DMS 273 (cell line): ENCODE data around the gene AARS1.
"Not testable (repeated sequence)": the region's sequence is repeated elsewhere in the genome, so short reads cannot be mapped to it uniquely, and the experiment has no call there.

Experiments
- DNase-seq: peaks from one replicate; lab custom pipeline; 2025; ENCODE audit not compliant: unreplicated experiment; lab: John Stamatoyannopoulos, UW

AARS1 gene

DNA sequence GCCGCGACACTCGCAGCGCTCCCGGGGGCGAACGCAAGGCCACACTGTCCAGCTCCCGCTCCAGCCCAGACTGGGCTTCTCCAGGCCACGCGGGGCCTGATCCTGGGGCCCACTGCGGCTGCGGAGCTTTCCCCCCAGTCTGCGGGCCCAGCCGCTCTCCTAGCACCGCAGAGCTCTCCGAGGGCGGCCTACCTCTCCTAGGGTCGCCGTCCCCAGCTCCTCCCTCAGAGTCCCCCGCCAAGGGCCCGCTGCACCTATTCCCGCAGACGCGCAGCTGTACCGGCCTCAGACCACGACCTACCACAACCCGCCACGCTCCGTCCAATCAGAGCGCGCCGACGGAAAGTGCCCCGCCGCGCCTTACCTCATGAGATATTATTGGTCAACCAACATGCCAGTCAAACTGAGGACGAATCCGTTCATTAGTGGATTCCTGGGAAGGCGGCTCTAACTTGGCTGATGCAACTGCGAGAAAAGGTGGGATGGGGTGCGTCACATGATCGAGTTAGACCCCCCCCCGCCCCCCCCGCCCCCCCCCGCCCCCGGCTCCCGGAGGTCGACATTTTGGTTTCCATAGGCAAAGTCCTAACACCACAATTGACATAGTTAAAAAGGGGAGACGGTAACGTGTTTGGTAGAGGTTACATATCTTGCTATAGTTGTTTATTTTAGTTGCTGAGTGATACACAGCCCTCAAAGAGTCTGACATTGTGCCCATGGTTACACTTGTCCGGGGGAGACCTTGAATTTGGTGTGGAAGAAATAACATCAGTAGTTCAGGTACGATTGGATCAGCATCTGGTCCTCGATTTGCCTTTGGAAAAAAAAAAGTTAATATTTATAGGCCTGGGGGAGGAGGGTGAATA, at the start of gene AARS1:
Gene AARS1, minus strand, starts transcription at position 278 of the 866 bp plus-strand sequence. CDS start 6,743 bp downstream, outside the sequence.
- peak; percentile 100 for DNase-seq

DNA sequence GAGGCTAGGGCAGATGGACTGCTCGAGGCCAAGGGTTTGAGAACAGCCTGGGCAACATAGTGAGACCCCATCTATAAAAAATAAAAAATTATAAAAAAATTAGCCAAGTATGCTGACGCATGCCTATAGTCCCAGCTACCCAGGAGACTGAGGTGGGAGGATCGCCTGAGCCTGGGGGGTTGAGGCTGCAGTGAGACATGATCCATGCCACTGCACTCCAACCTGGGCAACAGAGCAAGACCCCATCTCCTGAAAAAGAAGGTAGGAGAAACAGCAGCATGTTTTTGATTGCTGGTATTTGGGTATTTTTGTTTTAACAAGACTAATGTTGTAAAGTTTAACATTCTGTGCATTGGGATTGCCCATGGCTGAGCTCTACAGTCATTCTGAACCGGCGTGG, 48.5 kb upstream of the AARS1 start:
- no peak for DNase-seq

DNA sequence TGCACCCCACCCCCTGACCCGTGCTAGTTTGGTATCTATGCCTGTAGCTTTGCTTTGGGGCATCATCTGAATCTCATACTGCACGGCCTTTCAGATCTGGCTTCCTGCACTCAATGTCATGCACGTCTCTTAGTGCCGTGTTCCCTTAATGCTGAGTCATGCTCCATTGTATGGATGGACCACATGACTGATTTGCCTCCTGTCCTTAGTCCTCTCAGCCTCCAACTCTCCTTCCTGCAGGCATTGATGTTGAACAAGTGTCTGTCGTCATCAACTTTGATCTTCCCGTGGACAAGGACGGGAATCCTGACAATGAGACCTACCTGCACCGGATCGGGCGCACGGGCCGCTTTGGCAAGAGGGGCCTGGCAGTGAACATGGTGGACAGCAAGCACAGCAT, 43.4 kb upstream of the AARS1 start:
- DNase-seq = not testable (repeated sequence)

DNA sequence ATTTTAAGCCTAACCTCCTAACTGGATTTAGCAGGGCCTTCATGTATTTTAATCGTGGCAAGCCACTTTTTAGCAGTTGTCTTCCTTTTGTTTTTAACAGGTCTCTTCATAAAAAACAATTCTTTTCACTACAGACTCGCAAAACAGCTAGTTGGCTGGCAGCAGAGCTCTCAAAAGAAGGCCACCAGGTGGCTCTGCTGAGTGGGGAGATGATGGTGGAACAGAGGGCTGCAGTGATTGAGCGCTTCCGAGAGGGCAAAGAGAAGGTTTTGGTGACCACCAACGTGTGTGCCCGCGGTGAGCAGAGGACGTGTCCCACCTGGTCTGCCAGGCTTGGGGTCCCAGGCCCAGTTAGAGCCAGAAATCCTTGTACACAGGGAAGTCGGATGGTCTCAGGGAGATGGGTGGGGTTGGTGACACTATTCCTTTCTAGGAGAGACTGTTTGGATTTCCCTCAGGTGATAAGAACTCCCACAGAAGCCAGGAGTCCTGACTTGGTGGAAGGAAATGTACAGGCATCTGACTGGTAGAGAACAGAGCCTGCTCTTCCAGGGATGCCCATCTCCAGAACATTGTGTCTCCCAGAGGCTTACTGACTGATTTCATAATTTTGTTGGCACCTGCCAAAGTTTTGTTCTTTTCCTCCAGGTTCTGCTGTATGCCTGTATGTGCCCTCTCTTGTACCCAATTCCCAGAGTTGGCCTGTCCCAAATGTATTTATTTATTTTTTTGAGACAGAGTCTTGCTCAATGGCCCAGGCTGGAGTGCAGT, 42.5 kb upstream of the AARS1 start:
- peak; percentile 53 for DNase-seq

DNA sequence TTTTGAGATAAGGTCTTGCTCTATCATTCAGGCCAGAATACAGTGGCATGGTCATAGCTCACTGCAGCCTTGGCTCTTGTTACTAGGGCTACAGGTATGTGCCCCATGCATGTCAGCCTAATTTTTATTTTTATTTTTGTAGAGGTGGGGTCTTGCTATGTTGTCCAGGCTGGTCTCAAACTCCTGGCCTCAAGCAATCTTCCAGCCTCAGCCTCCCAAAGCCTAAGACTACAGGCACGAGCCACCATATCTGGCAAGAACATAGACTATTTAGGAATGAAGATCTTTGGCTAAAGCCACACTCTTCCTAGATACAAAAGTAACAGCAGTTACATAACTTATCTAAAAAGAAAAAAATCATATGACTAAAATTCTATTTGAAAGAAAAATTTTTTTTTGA, 41.8 kb upstream of the AARS1 start:
- DNase-seq = no peak

DNA sequence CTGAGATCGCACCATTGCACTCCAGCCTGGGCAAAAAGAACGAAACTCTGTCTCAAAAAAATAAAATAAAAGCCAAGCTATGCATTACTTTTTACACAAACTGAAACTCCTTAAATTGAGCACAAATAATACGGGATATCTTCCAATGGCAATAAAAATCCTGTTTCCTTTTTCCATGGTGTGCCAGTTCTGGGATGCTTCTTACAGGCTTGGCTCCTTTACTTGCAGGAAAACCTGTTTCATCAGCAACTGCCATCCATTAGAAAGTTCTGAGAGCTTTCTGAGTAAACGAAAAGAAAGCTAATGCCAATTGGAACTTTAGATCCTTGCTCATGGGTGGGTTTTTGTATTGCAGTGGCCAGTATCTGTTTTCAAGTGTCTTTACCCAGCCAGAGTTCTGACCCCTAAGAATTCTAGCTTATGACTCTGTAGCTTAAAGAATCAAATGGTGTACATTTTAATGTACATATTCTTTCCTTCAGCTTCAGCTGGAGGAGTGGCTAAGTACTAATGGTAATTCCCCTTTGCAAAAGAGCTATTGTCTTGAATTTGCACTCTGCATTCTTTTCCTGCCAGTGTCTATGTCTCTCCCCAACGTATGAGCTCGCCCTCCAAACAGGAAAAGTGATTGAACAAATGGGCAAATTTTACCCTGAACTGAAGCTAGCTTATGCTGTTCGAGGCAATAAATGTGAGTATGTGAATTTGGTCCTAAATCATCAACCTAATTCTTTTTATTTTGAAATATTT, 35.9 kb upstream of the AARS1 start:
- no peak for DNase-seq

DNA sequence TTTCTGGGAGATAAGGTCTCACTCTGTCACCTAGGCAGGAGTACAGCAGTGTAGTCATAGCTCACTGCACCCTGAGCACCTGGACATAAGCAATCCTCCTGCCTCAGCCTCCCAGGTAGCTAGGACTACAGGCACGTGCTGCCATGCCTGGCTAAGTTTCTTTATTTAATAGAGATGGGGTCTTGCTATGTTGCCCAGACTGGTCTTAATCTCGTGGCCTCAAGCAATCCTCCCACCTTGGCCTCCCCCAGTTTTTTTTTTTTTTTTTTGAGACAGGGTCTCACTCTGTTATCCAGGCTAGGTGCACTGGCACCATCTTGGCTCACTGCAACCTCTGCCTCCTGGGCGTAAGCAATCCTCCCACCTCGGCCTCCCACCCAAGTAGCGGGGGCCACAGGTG, 30.8 kb upstream of the AARS1 start:
- DNase-seq = no peak

DNA sequence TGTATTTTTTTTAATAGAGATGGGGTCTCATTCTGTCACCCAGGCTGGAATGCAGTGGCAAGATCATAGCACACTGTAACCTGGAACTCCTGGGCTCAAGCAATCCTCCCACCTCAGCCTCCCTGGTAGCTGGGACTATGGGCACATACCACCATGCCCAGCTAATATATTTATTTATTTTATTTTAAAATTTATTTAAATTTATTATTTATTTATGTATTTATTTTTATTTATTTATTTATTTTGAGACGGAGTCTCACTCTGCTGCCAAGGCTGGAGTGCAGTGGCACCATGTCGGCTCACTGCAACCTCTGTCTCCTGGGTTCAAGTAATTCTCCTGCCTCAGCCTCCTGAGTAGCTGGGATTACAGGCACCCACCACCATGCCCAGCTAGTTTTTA, 18.4 kb upstream of the AARS1 start:
- not testable (repeated sequence) for DNase-seq

DNA sequence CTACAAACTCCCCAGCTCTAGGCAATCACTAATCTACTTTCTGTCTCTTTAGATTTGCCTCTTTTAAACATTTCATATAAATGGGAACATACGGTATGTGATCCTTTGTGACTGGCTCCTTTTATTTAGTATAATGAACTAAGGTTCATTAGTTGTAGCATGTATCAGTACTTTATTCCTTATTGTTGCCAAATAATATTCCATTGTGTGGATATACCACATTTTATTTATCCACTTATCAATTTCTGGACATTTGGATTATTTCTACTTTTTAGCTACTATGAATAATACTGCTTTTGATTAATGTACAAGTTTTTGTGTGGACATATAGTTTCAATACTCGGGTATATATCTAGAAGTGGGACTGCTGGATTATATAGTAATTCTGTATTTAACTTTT, 17.6 kb upstream of the AARS1 start:
- DNase-seq = no peak

DNA sequence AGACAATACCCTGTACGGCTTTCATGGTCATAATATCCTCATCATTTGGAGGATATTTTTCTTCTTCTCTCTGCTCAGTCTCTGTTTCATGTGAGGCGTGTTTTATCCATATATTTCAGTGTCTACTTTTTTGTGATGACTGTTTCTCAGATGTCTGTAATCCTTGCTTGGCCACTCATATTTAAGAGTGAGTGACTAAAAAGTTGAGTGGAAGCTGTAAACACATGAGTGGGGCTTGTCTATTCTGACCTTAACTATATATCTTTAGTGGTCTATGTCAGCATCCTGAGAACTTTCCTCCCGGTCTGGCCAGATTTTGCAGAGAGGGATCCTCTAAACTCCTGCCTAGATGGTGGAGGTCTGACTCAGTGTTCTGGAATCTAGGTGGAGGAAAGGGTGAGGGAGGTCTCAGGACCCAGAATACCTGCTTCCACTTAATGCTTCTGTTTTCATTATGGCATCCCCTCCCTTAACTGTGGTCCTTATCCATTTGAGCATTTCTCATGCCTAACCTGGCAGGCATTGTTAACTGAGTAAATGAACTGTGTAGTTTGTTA, 15.7 kb upstream of the AARS1 start:
- DNase-seq = no peak

DNA sequence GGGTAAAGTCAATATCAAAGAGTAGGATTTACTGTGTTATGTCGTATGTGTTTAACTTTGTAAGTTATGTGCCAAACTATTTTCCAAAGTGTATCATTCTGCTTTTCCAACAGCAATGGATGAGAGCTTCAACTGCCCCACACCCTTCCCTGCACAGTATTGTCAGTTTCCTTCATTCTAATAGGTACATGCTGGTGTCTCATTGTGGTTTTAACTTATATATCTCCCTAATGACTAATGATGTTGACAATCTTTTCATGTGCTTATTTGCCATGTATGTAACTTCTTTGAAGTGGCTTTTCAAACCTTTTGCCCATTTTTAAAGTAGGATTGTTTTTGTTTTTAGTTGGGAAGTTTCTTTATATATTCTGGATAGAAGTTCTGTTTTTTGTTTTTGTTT, 13.4 kb upstream of the AARS1 start:
- DNase-seq = no peak

DNA sequence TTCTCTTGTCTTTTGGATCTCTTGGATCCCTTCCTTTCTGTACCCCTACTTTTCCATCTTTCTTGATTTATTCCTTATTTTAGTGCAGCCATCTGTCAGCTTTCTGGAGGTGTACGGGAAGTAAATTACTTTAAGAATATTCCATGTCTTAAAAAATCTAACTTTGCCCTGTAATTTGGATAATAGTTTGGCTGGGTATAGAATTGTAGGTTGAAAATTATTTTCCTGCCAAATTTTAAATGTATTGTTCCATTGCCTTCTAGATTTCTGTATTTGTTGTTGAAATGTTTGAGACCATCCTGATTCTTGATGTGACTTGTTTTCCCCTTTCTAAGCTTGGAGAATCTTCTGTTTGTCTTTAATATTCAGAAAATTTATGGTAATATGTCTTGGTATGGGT, 11.8 kb upstream of the AARS1 start:
- DNase-seq = no peak

DNA sequence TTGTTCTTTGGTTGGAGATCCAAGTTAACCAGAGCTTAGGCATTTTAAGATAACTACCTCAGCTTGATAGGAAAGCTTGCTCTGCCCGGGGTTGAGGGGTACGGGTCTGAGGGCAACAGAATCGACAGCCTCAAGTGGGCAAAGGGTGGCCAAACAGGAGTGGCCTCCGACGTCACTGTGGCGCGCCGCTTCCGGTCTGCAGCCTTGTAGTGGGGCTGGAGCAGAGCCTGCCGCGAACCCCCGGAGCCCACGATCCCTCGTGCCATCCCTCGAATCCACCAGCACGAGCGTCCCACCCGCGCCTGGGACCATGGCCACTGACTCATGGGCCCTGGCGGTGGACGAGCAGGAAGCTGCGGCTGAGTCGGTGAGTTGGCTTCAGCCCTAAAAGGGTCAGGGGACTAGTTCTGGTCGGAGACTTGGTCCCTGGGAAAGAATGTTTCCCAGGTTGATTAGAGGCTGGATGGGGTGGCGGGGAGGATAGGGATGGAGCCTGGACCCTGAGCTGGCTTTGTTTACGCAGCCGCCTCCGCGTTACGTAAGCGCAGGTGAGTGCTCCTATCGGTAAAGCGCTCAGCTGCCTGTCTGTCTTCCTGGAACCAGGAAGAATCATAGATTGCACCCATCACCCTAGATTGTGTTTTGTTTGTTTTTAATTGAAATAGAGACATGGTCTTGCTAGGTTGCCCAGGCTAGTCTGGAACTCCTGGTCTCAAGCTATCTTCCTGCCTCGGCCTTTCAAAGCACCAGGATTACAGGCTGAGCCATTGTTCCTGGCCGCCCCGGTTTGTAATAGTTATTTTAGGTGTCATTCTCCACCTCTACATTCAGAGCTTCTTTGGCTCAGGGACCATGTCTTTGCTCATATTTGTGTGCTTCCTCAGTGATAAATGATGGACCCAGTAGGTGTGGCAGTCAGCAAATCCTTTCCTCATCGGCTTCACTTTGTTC, 10.0 kb upstream of the AARS1 start, which contains the start of gene DDX19B:
Gene DDX19B, plus strand, starts transcription at position 199 of the 951 bp plus-strand sequence. Its CDS starts 112 bp downstream, at position 311.
- DNase-seq = peak; percentile 75

DNA sequence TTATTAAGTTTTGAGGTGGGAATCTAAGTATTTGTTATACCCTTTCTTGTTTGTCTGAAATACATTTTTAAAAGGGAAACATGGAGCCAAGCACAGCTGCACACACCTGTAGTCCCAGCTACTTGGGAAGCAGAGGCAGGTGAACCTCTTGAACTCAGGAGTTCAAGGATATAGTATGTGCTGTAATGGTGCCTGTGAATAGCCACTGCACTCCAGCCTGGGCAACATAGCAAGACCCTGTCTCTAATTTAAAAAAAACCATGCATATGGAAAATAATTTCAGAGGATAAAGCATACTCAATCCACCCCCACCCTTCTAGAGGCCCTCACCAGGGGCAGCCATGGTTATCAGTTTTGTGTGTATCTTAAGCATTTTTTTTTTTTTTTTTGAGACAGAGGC, 6.3 kb upstream of the AARS1 start:
- no peak for DNase-seq

DNA sequence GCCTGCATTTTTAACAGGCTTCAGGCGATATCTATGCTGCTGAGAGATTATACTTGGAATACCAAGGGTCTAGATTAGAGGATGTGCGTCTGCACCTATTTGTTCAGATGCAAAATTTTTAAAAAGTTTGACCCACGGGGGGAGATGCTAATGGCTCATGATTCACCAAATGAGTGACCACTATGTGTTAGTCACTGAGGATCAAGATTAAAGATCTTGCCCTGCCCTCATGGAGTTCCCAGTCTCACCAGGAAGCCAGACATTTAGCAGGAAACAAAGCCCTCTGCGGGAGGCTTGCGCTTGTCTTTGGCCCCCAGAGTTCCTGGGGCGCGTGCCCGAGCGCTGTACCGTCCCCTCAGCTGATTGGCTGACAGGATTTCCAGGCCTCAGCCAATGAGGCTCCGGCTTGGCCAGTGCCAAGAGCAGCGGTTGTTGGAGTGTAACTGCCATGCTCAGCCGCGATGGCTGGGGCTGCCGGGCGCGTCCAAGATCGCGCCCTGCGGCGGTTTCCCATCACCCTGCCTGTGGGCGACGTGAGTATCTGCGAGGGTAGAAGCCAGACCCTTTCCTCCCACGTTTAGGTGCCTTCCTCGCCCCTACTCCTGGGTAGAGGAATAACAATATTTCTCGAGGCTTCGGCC, 5.2 kb upstream of the AARS1 start:
- DNase-seq = no peak

DNA sequence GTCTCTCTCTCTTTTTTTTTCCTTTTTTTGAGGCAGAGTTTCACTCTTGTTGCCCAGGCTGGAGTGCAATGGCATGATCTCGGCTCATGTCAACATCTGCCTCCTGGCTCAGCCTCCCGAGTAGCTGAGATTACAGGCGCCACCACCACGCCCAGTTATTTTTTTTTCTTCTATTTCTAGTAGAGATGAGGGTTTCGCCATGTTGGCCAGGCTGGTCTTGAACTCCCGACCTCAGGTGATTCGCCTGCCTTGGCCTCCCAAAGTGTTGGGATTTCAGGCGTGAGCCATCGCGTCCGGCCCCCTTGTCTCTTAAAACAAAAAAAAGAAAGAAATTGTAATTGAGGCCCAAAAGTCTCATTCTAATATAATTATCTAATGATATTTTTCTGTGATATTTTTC, 2.8 kb upstream of the AARS1 start:
- not testable (repeated sequence) for DNase-seq

DNA sequence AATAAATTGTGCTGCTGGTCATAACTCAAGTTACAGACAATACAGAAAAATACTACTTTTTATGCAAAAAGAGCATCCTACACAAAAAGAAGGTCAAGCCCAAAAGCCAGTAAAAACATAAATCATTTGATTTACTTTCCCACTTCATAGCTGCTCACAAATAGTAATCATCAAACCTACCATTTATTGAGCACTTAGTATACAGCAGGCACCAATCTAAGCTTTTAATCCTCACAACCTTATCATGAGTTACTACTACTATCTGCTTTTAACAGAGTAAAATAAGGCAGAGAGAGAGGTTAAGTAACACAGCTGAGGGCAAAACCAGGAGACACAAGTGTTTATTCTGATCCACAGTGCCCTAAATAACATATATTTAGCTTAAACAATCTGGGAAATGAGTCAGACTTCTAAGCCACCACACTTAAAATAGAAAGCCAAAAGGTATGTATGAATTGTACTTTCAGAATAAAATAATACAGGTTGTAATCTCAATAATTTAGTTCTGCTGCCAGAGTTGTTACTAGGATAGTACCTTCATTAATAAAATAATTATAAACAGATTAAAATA, 1.7 kb upstream of the AARS1 start:
- DNase-seq = no peak

DNA sequence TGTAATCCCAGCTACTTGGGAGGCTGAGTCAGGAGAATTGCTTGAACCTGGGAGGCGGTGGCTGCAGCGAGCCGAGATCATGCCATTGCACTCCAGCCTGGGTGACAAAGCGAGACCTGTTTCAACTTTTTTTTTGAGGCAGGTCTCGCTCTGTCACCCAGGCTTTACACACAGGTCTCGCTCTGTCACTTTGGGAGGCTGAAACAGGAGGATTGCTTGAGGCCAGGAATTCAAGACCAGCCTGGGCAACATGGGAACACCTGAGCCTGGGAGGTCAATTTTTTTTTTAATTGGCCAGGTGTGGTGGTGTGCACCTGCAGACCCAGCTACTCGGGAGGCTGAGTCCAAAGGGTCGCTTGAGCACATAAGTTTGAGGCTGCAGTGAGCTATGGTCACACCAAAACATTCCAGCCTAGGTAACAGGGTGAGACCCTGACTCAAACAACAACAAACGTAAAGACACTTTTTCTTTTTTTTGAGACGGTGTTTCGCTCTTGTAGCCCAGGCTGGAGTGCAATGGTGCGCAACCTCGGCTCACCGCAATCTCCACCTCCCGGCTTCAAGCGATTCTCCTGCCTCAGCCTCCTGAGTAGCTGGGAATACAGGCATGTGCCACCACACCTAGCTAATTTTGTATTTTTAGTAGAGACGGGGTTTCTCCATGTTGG, 1.9 kb downstream of the AARS1 start:
- not testable (repeated sequence) for DNase-seq

DNA sequence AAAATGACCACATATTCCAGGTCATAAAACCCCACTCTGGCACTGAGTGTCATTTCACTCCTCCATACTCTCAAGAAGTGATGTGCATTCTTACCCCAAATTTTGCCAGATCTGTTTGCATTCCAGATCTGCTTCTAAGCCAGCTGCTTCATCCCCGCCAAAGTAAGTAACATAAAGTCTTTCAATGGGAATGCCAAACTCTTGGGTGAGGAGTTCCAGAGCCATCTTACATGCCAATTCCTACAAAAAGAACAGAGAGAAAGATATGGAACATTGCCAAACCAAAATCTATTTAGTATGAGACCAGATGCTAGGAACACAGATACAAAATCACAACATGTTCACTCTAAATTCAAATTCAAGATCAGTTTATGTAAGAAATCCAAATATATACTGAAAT, 12.9 kb downstream of the AARS1 start:
- no peak for DNase-seq
